Keratinocyte (primary cell): ENCODE results near the gene SP140L. TPM values are rescaled to one million over a fixed set of nuclear protein-coding genes. Genes with fewer than 3 reads are reported as not detected.

Experiments used
- DNase-seq: peaks from one replicate; pipeline ENCODE4 v3.0.0-alpha.2; 2011; ENCODE audit warnings: low read depth, missing footprints, low spot score
- FAIRE-seq: peaks from 2 replicates; lab custom pipeline; 2011; peaks lifted over from hg19 to GRCh38; lab: Jason Lieb, UNC
- H2AFZ ChIP-seq: 2 replicates; pipeline ENCODE4 v1.6.0; 2012; ENCODE audit warnings: low read length, control low read depth, inconsistent platforms; ENCODE audit not compliant: control insufficient read depth
- H3K27ac ChIP-seq: 2 replicates; pipeline ENCODE4 v1.5.1; 2011; ENCODE audit warnings: low read length; ENCODE audit not compliant: control insufficient read depth, insufficient read depth
- H3K27me3 ChIP-seq: 3 replicates; pipeline ENCODE4 v1.6.0; 2011; ENCODE audit warnings: low read length; ENCODE audit not compliant: control insufficient read depth, insufficient read depth; ENCODE audit errors: extremely low read depth
- H3K36me3 ChIP-seq, 2 experiments: 2 replicates in 1 of 2; 3 replicates in 1 of 2; pipeline ENCODE4 v1.5.1; 2011; ENCODE audit warnings: low read length in 2 of 2, mild to moderate bottlenecking in 1 of 2; ENCODE audit not compliant: control insufficient read depth in 2 of 2, insufficient read depth in 2 of 2; ENCODE audit errors: extremely low read depth in 1 of 2
- H3K4me1 ChIP-seq: 3 replicates; pipeline ENCODE4 v1.5.1; 2011; ENCODE audit warnings: low read length; ENCODE audit not compliant: control insufficient read depth, insufficient read depth; ENCODE audit errors: extremely low read depth
- H3K4me2 ChIP-seq: 3 replicates; pipeline ENCODE4 v1.6.0; 2011; ENCODE audit warnings: low read depth, low read length; ENCODE audit not compliant: control insufficient read depth, insufficient read depth; ENCODE audit errors: extremely low read depth
- H3K4me3 ChIP-seq, 3 experiments: fragments of 200-600 bp in 1 of 3; sonication (generic) in 1 of 3; 2 replicates in 2 of 3; 3 replicates in 1 of 3; pipeline ENCODE4 v1.5.1; 2011 to 2016; ENCODE audit warnings: low read length in 3 of 3, mild to moderate bottlenecking in 3 of 3, control low read depth in 2 of 3, inconsistent platforms in 1 of 3, low read depth in 1 of 3, mixed read lengths in 1 of 3, mixed run types in 1 of 3, moderate library complexity in 1 of 3; ENCODE audit not compliant: control insufficient read depth in 2 of 3, insufficient read depth in 2 of 3; ENCODE audit errors: extremely low read depth in 1 of 3
- H3K79me2 ChIP-seq: 2 replicates; pipeline ENCODE4 v1.6.0; 2012; ENCODE audit warnings: low read length; ENCODE audit not compliant: control insufficient read depth, insufficient read depth
- H3K9ac ChIP-seq: 3 replicates; pipeline ENCODE4 v1.6.0; 2011; ENCODE audit warnings: low read length; ENCODE audit not compliant: control insufficient read depth, insufficient read depth; ENCODE audit errors: extremely low read depth
- H3K9me1 ChIP-seq: 3 replicates; pipeline ENCODE4 v1.6.0; 2011; ENCODE audit warnings: low read length; ENCODE audit not compliant: control insufficient read depth, insufficient read depth; ENCODE audit errors: extremely low read depth
- H3K9me3 ChIP-seq: 2 replicates; pipeline ENCODE4 v1.5.1; 2012; ENCODE audit warnings: low read depth, low read length; ENCODE audit not compliant: control insufficient read depth
- H4K20me1 ChIP-seq: 3 replicates; pipeline ENCODE4 v1.6.0; 2011; ENCODE audit warnings: low read length; ENCODE audit not compliant: control insufficient read depth, insufficient read depth; ENCODE audit errors: extremely low read depth
- CTCF ChIP-seq, 3 experiments: IDR thresholded peaks in 1 of 3; conservative IDR thresholded peaks in 1 of 3; optimal IDR thresholded peaks in 1 of 3; 2 replicates in 2 of 3; 3 replicates in 1 of 3; pipeline versions ENCODE3 to v1.5.1; 2011; ENCODE audit warnings: low read length in 3 of 3, mild to moderate bottlenecking in 3 of 3, moderate library complexity in 2 of 3, control low read depth in 1 of 3, inconsistent platforms in 1 of 3; ENCODE audit not compliant: insufficient read depth in 2 of 3; ENCODE audit errors: extremely low read depth in 1 of 3
- EZH2 ChIP-seq: IDR thresholded peaks from one replicate; pipeline ENCODE4 v1.6.1; 2012; ENCODE audit warnings: inconsistent platforms, mild to moderate bottlenecking, low read length, moderate library complexity
- dilution Hi-C: fragments of 300-500 bp; cut with MboI; formaldehyde crosslinking; loops from one replicate; pipeline ENCODE4 v1.7.0; 2020; ENCODE audit warnings: low sequenced_read_pairs; ENCODE audit not compliant: extremely low pct_ligation_motif_present
- polyA plus RNA-seq, 5 experiments: library from polyadenylated mRNA; depleted of rRNA in 3 of 5; stranded (reverse) in 3 of 5; stranded (forward) in 1 of 5; unstranded in 1 of 5; fragments of >200 nt; gene quantifications; 1 replicate in 1 of 5; 2 replicates in 3 of 5; 3 replicates in 1 of 5; pipeline versions ENCODE4 v1.2.1 to v1.2.3, GENCODE V29; 2011 to 2012; ENCODE audit warnings: missing spikeins in 2 of 5, low read depth in 1 of 5, low replicate concordance in 1 of 5

The SP140L gene
- polyA plus RNA-seq, 1 donor (not counting 4 experiments of a cell fraction or from before 2014, with no cell fraction given) = 10.8 TPM

DNA sequence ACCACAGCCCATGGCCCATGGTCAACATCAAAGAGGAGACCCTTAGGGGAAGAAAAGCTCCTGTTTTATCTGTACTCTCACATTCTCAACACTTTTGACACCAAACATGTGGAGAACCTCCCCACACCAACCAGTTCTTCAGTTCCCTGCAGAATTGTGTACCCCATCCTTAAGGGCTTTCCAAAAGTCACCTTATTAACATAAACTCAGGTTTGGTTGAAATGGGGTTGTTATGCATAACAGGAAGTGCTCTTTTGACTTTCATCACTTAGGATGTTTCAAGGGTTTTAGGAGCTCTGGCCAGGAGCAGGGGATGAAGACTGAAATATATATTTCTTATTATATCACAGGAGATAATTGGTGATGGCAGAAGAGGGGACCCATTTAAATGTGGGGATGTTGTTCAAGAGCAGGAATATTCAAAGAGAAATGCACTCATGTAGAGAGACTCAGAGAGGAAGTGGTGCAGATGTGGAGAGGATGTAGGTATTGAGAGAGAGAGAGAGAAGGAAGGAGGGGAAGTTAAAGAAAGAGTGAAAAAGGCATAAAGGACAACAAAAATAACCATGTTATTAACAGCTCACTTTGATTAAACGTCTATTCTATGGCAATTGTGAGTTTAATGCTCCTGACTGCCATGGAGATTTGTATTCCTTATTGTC lies 35.2 kb downstream of the SP140L start:
- no peaks in the 10 kb centered on the region for H3K79me2 ChIP-seq
- FAIRE-seq = no peak
- no peak overlapping the region for H3K4me2 ChIP-seq
- H3K4me3 ChIP-seq = no peak overlapping the region
- H3K9me1 ChIP-seq = no peaks in the 10 kb centered on the region
- no peaks in the 10 kb centered on the region for H4K20me1 ChIP-seq
- no peak overlapping the region for H2AFZ ChIP-seq
- H3K9me3 ChIP-seq = peaks cover 2% of the 10 kb centered on the region
- peaks cover 0 to 1% of the 10 kb centered on the region in 2 experiments for H3K36me3 ChIP-seq
- no peak overlapping the region for H3K9ac ChIP-seq
- no peak for DNase-seq
- no peak overlapping the region for H3K27ac ChIP-seq
- TF ChIP-seq EZH2 (no peak), CTCF (optimal IDR thresholded peaks at IDR 0.05 in 1 of 3, IDR thresholded peaks at IDR 0.05 in 1 of 3, conservative IDR thresholded peaks at IDR 0.05 in 1 of 3; ENCODE audit: extremely low read depth in 1 of 3, insufficient read depth in 2 of 3, low read length in 3 of 3) (no peak)
- H3K4me1 ChIP-seq = no peaks in the 10 kb centered on the region
- dilution Hi-C loops = no loop called here
- H3K27me3 ChIP-seq = no peaks in the 10 kb centered on the region

DNA sequence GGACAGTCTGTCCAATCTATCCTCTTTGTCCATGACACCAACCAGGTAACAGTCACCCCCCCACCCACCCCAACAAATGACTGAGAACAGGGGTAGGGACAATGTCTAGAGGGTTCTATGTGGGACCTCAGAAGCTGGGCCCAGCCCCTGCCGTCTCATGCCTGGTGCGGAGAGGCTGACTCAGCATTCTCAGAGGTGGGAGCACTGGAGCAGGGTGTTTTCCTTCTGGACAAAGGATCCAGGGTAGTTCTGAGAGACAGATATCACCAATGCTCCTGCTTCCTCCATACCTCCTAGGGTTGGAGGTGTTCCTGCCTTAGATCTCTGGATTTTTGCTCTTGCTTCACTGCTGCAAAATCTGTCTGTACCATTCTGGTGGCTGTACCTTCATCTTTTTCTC lies 55.1 kb downstream of the SP140L start:
- no peak overlapping the region for H3K4me3 ChIP-seq
- H3K9ac ChIP-seq = no peak overlapping the region
- H3K9me1 ChIP-seq = no peaks in the 10 kb centered on the region
- FAIRE-seq = no peak
- H4K20me1 ChIP-seq = no peaks in the 10 kb centered on the region
- H3K9me3 ChIP-seq = no peaks in the 10 kb centered on the region
- H3K4me2 ChIP-seq = no peak overlapping the region
- H3K27ac ChIP-seq = no peak overlapping the region
- no peaks in the 10 kb centered on the region for H3K27me3 ChIP-seq
- DNase-seq = no peak
- no peak overlapping the region for H2AFZ ChIP-seq
- no peaks in the 10 kb centered on the region for H3K79me2 ChIP-seq
- no peaks in the 10 kb centered on the region for H3K4me1 ChIP-seq
- H3K36me3 ChIP-seq = peaks cover 0 to 2% of the 10 kb centered on the region in 2 experiments
- dilution Hi-C loops = no loop called here
- TF ChIP-seq EZH2 (no peak), CTCF (optimal IDR thresholded peaks at IDR 0.05 in 1 of 3, IDR thresholded peaks at IDR 0.05 in 1 of 3, conservative IDR thresholded peaks at IDR 0.05 in 1 of 3; ENCODE audit: extremely low read depth in 1 of 3, insufficient read depth in 2 of 3, low read length in 3 of 3) (no peak)
